GM12874 (cell line): ENCODE results near the gene PKP3.

Source experiments
- TF ChIP-seq, protein P1 (sequence below): IDR thresholded peaks from 2 replicates; pipeline ENCODE4 v1.5.1; 2011; ENCODE audit warnings: low read depth, mild to moderate bottlenecking, control low read depth, low read length, moderate library complexity; ENCODE audit not compliant: insufficient read depth

PKP3 gene

DNA sequence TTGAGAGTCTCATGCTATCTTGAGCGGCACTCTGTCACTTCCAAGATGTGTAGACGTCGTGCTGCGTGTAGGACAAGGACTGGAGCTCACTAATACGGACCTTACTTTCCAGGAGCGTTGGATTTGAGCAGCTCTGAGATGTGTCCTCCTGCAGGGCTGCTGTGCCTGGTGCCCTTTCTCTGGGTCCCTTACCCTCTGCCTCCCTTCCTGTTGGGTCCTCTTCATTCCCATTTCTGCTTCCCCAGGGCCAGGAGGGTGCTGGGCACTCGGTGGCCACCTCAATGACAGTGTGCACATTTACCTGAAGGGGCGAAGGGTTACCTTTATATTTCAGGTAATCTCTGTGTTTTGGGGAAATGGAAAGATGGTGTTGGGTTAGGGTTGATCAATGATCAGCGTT, 60.0 kb downstream of the PKP3 start:
- TF ChIP-seq, protein P1, sequence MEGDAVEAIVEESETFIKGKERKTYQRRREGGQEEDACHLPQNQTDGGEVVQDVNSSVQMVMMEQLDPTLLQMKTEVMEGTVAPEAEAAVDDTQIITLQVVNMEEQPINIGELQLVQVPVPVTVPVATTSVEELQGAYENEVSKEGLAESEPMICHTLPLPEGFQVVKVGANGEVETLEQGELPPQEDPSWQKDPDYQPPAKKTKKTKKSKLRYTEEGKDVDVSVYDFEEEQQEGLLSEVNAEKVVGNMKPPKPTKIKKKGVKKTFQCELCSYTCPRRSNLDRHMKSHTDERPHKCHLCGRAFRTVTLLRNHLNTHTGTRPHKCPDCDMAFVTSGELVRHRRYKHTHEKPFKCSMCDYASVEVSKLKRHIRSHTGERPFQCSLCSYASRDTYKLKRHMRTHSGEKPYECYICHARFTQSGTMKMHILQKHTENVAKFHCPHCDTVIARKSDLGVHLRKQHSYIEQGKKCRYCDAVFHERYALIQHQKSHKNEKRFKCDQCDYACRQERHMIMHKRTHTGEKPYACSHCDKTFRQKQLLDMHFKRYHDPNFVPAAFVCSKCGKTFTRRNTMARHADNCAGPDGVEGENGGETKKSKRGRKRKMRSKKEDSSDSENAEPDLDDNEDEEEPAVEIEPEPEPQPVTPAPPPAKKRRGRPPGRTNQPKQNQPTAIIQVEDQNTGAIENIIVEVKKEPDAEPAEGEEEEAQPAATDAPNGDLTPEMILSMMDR: no peak
